CD14-positive monocyte (primary cell): ENCODE data around the gene TP73. TPM values are rescaled to one million over a fixed set of nuclear protein-coding genes. Genes with fewer than 3 reads are reported as not detected.
A peak's percentile ranks its signal among the peaks of the same experiment; 100 is the strongest.

Experiments used
- DNase-seq, 3 donors: peaks; one replicate each; pipeline ENCODE4 v3.0.0-alpha.2; 2011 to 2022
- H2AFZ ChIP-seq: 2 replicates; pipeline ENCODE4 v1.6.0; 2012; ENCODE audit warnings: mild to moderate bottlenecking, low read depth, low read length, inconsistent platforms; ENCODE audit not compliant: insufficient read depth, poor library complexity, severe bottlenecking
- H3K27ac ChIP-seq, 2 donors: 1 replicate in 1 of 2; 2 replicates in 1 of 2; pipeline ENCODE4 v1.5.1; 2012 to 2013; ENCODE audit warnings: low read length in 2 of 2, control low read depth in 1 of 2, inconsistent platforms in 1 of 2, low read depth in 1 of 2, mild to moderate bottlenecking in 1 of 2
- H3K27me3 ChIP-seq, 2 donors: one replicate each; pipeline versions ENCODE4 v1.6.0 to v1.6.1; 2011 to 2013; ENCODE audit warnings: low read length in 2 of 2; ENCODE audit not compliant: control insufficient read depth in 2 of 2, insufficient read depth in 2 of 2
- H3K36me3 ChIP-seq, 2 donors: replicated peaks in 1 of 2; 1 replicate in 1 of 2; 2 replicates in 1 of 2; pipeline versions ENCODE4 v1.5.1 to v1.6.1; 2012 to 2013; ENCODE audit warnings: low read length in 2 of 2, control low read depth in 1 of 2, inconsistent platforms in 1 of 2, mild to moderate bottlenecking in 1 of 2; ENCODE audit not compliant: insufficient read depth in 2 of 2, control insufficient read depth in 1 of 2
- H3K4me1 ChIP-seq, 2 donors: 1 replicate in 1 of 2; 2 replicates in 1 of 2; pipeline versions ENCODE4 v1.5.1 to v1.6.1; 2012 to 2013; ENCODE audit warnings: low read length in 2 of 2, control low read depth in 1 of 2, inconsistent platforms in 1 of 2, mild to moderate bottlenecking in 1 of 2, moderate library complexity in 1 of 2; ENCODE audit not compliant: insufficient read depth in 2 of 2, control insufficient read depth in 1 of 2
- H3K4me2 ChIP-seq: replicated peaks from 2 replicates; pipeline ENCODE3; 2012; ENCODE audit warnings: low read length, moderate library complexity, mild to moderate bottlenecking; ENCODE audit not compliant: poor library complexity, severe bottlenecking; ENCODE audit errors: extremely low read depth
- H3K4me3 ChIP-seq, 3 experiments: fragments of 200-600 bp in 1 of 3; sonication (generic) in 1 of 3; replicated peaks in 1 of 3; 1 replicate in 2 of 3; 2 replicates in 1 of 3; pipeline ENCODE4 v1.5.1; 2011 to 2013; ENCODE audit warnings: low read length in 3 of 3, mild to moderate bottlenecking in 3 of 3, control low read depth in 2 of 3, low read depth in 2 of 3, inconsistent platforms in 1 of 3, moderate library complexity in 1 of 3
- H3K79me2 ChIP-seq: 2 replicates; pipeline ENCODE4 v1.6.0; 2012; ENCODE audit warnings: mild to moderate bottlenecking, control low read depth, inconsistent platforms, low read length, moderate library complexity; ENCODE audit not compliant: insufficient read depth
- H3K9ac ChIP-seq: 2 replicates; pipeline ENCODE4 v1.6.0; 2017; ENCODE audit warnings: low read length, mild to moderate bottlenecking; ENCODE audit not compliant: insufficient read depth, poor library complexity, severe bottlenecking
- H3K9me3 ChIP-seq, 2 donors: replicated peaks in 1 of 2; 1 replicate in 1 of 2; 2 replicates in 1 of 2; pipeline versions ENCODE4 v1.5.1 to v1.6.1; 2012 to 2013; ENCODE audit warnings: low read length in 2 of 2, control low read depth in 1 of 2; ENCODE audit not compliant: control insufficient read depth in 1 of 2, insufficient read depth in 1 of 2
- H4K20me1 ChIP-seq: 2 replicates; pipeline ENCODE4 v1.6.0; 2012; ENCODE audit warnings: mild to moderate bottlenecking, low read length, control low read depth, moderate library complexity; ENCODE audit not compliant: insufficient read depth
- H3K27ac Mint-ChIP-seq, 7 donors: one replicate each; pipeline ENCODE4 v1.8.0; 2020; ENCODE audit warnings: mild to moderate bottlenecking in 7 of 7, mixed read lengths in 7 of 7, moderate library complexity in 6 of 7, inconsistent platforms in 2 of 7
- H3K27me3 Mint-ChIP-seq, 3 donors: one replicate each; pipeline ENCODE4 v1.8.0; 2021 to 2022; ENCODE audit warnings: low read depth in 3 of 3, mild to moderate bottlenecking in 3 of 3, mixed read lengths in 3 of 3, moderate library complexity in 3 of 3, inconsistent platforms in 1 of 3
- H3K36me3 Mint-ChIP-seq, 2 donors: one replicate each; pipeline ENCODE4 v1.8.0; 2020; ENCODE audit warnings: mixed read lengths in 2 of 2, inconsistent platforms in 1 of 2, mild to moderate bottlenecking in 1 of 2
- H3K4me1 Mint-ChIP-seq: one replicate; pipeline ENCODE4 v1.8.0; 2020; ENCODE audit warnings: mild to moderate bottlenecking, mixed read lengths
- H3K4me3 Mint-ChIP-seq, 2 donors: one replicate each; pipeline ENCODE4 v1.8.0; 2020; ENCODE audit warnings: mild to moderate bottlenecking in 2 of 2, mixed read lengths in 2 of 2, moderate library complexity in 1 of 2
- H3K9me3 Mint-ChIP-seq, 7 donors: one replicate each; pipeline ENCODE4 v1.8.0; 2020 to 2022; ENCODE audit warnings: mixed read lengths in 7 of 7, mild to moderate bottlenecking in 6 of 7, moderate library complexity in 6 of 7, inconsistent platforms in 2 of 7
- CTCF ChIP-seq: fragments of 200-600 bp; IDR thresholded peaks from one replicate; pipeline ENCODE4 v1.8.0; 2022; ENCODE audit warnings: antibody characterized with exemption, mild to moderate bottlenecking
- WGBS: methylation state at CpG from one replicate; pipeline ENCODE4 v1.1.5; 2013; ENCODE audit warnings: missing lambda C conversion rate; ENCODE audit not compliant: insufficient coverage; 5-methylcytosine and 5-hydroxymethylcytosine counted together
- intact Hi-C, 2 donors: fragments of 100-400 bp; cut with micrococcal nuclease; formaldehyde crosslinking; loops; one replicate each; pipeline versions ENCODE4 v1.15.0 to v1.15.1; 2023
- polyA plus RNA-seq, 3 donors: library from polyadenylated mRNA; depleted of rRNA in 1 of 3; unstranded in 2 of 3; stranded (reverse) in 1 of 3; fragments of 300-500 nt in 2 of 3; fragments of >200 nt in 1 of 3; fragmentation: Illumina TruSeq in 2 of 3; gene quantifications; 1 replicate in 2 of 3; 2 replicates in 1 of 3; pipeline ENCODE4 v1.2.3, GENCODE V29; 2012 to 2021

Gene TP73
- polyA plus RNA-seq, 3 donors: 0.21 to 0.42 TPM; not detected in 1

GRCh38 chr1:3627515-3628253 is 24.6 kb upstream of the TP73 start:
- no peak overlapping the region for H2AFZ ChIP-seq
- peaks cover 44 to 53% of the 10 kb centered on the region in 2 donors for H3K36me3 ChIP-seq
- no peak for DNase-seq
- peaks cover 35 to 36% of the 10 kb centered on the region in 2 donors for H3K4me1 ChIP-seq
- H3K4me1 Mint-ChIP-seq: peaks cover 32% of the 10 kb centered on the region
- H3K4me3 Mint-ChIP-seq: no peak overlapping the region
- no peak overlapping the region for H3K27ac ChIP-seq
- peaks cover 0 to 12% (median 3%) of the 10 kb centered on the region in 3 donors for H3K27me3 Mint-ChIP-seq
- WGBS: 95% methylated on average over 24 of the region's 26 CpGs
- H3K36me3 Mint-ChIP-seq: peaks cover 36 to 62% of the 10 kb centered on the region in 2 donors
- peaks cover 19% of the 10 kb centered on the region for H3K79me2 ChIP-seq
- no peak overlapping the region for H3K9ac ChIP-seq
- intact Hi-C loops: loop anchor here in 1 of 2 donors (10.0 kb wide), 2 partner anchors 147 to 277 kb away; partner anchors contain the start of genes C1orf174 and SMIM1
- peaks cover 0 to 1% (median 0%) of the 10 kb centered on the region in 7 donors for H3K9me3 Mint-ChIP-seq
- H3K27ac Mint-ChIP-seq: peak overlapping the region in 1 of 7 donors; percentile 41
- no peaks in the 10 kb centered on the region for H3K27me3 ChIP-seq
- no peak overlapping the region for H3K4me3 ChIP-seq
- no peak for TF ChIP-seq CTCF
- H3K9me3 ChIP-seq: no peaks in the 10 kb centered on the region
- peaks cover 17% of the 10 kb centered on the region for H4K20me1 ChIP-seq
- no peak overlapping the region for H3K4me2 ChIP-seq

- Histone ChIP-seq H4K20me1 (peaks cover 11% of the 10 kb centered on the region), H2AFZ (no peak overlapping the region), H3K9ac (no peak overlapping the region), H3K4me2 (no peak overlapping the region), H3K27me3 (no peaks in the 10 kb centered on the region), H3K9me3 (no peaks in the 10 kb centered on the region), H3K79me2 (peaks cover 19% of the 10 kb centered on the region), H3K27ac (no peak overlapping the region), H3K4me3 (no peak overlapping the region), H3K4me1 (peaks cover 28 to 32% of the 10 kb centered on the region in 2 donors), H3K36me3 (peaks cover 50 to 61% of the 10 kb centered on the region in 2 donors)
- intact Hi-C loops: loop anchor here in 1 of 2 donors (10.0 kb wide), 2 partner anchors 146 to 276 kb away; partner anchors contain the start of genes C1orf174 and SMIM1
- peaks cover 2 to 7% (median 3%) of the 10 kb centered on the region in 3 donors for H3K27me3 Mint-ChIP-seq
- no peak overlapping the region for H3K27ac Mint-ChIP-seq
- peaks cover 0 to 1% (median 0%) of the 10 kb centered on the region in 7 donors for H3K9me3 Mint-ChIP-seq
- peaks cover 24% of the 10 kb centered on the region for H3K4me1 Mint-ChIP-seq
- WGBS: 96% methylated on average over 3 of the region's 10 CpGs
- no peak for TF ChIP-seq CTCF
- H3K36me3 Mint-ChIP-seq: peaks cover 43 to 70% of the 10 kb centered on the region in 2 donors
- H3K4me3 Mint-ChIP-seq: no peak overlapping the region
- DNase-seq: no peak
These were observed 23.9 kb upstream of the TP73 start for GRCh38 chr1:3628445-3628844.
